ENCODE measurements around the gene DYRK3. TPM values are rescaled to one million over a fixed set of nuclear protein-coding genes. Genes with fewer than 3 reads are reported as not detected.

The DYRK3 gene
- total and polyA plus RNA-seq, 2 of the 13 experiments (the other 11 are each of a cell fraction or from before 2014, with no cell fraction given): 0.48 to 2.8 TPM

DNA sequence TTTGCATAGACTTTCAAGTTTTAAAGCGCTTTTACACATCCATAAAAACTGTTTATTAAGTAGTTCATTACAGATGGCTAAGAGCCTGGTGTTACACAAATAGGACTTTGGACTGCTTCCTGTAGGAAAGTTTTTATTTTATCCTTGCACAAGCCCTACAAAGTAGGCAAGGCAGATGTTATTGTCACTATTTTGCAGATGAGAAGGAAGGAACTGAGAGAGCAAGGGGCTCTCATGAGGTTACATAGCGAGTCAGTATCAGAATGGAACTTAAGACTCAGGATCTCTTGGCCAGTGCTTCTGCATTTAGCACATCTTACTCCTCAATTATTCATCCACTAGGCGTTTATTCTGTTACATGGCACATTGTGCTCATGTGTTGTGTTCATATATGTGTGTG, 46.8 kb downstream of the DYRK3 start (continued):
- TF ChIP-seq ELF3 (CRISPR knock-in tag; IDR thresholded peaks at IDR 0.05): 0 out of 2 replicates have a peak, but pooled peaks have one; percentile 23
- TF ChIP-seq STAT5B (CRISPR knock-in tag; IDR thresholded peaks at IDR 0.05): no peak
- no peak for TF ChIP-seq FOXK1 (CRISPR knock-in tag; IDR thresholded peaks at IDR 0.05; ENCODE audit: borderline replicate concordance, low read depth)

DNA sequence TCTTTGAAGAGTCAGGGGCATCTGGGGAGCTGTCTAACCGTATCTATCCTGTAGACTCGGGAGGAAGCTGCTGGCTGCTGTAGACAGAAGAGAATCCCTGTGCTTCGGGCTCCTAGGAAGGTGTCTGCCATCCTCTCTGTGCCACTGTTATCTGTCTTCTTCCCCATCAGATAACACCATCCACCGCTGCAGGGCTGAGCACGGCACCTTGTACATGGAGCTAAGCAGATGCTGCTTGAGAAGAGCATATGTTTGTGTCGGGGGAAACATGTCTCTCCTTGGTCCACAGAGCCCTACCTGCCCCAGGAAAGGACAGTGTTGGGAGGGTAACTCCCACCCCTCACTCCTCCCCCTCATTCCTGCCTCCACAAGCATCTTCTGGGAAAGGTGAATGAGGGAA, 48.0 kb downstream of the DYRK3 start:
- CTCF ChIA-PET (ENCODE audit: low intra/inter-chr PET ratio, low total read pairs): no interaction called here
- in situ Hi-C loops (cut with HindIII; ENCODE audit: extremely low pct_ligation_motif_present, low pct_unique_long_range_greater_than_20kb): no loop called here

More for the DNA sequence above, 48.0 kb downstream of the DYRK3 start:
- Histone ChIP-seq H4K20me1 (ENCODE audit: insufficient read depth, low read length) (peaks cover 22% of the 10 kb centered on the region; the same call in 1 of the 2 replicates), H2AFZ (ENCODE audit: low read length) (no peak overlapping the region), H3K36me3 (replicated peaks in 1 of 2; ENCODE audit: control insufficient read depth in 1 of 2, insufficient read depth in 2 of 2, low read length in 2 of 2) (no peaks in the 10 kb centered on the region), H3K4me1 (ENCODE audit: insufficient read depth, low read length) (peaks cover 69% of the 10 kb centered on the region), H3K4me2 (ENCODE audit: low read depth, low read length) (peak overlapping the region; percentile 97; the same call in 1 of the 2 replicates), H3K27me3 (ENCODE audit: control insufficient read depth in 1 of 2, insufficient read depth in 2 of 2, low read length in 2 of 2) (peaks cover 3 to 15% of the 10 kb centered on the region in 2 experiments; a peak in 3 of 5 replicates), H3K9me3 (ENCODE audit: low read length) (no peaks in the 10 kb centered on the region), H3K4me3 (replicated peaks in 1 of 3; ENCODE audit: insufficient read depth in 1 of 3, low read depth in 2 of 3, low read length in 3 of 3) (no peak overlapping the region), H3K27ac (ENCODE audit: extremely low read length, insufficient read depth, low read length) (no peak overlapping the region), H3K79me2 (ENCODE audit: insufficient read depth, low read length) (peaks cover 25% of the 10 kb centered on the region), H3K9ac (ENCODE audit: insufficient read depth, low read depth, low read length) (no peak overlapping the region)
- DNase-seq (ENCODE audit: low spot score) (no peak), FAIRE-seq (no peak), ATAC-seq (no peak)
- no peak for TF ChIP-seq CBX2 (IDR thresholded peaks at IDR 0.05; ENCODE audit: low read depth, low read length)
- no peak for TF ChIP-seq CBX2 (CRISPR knock-in tag; IDR thresholded peaks at IDR 0.05; ENCODE audit: low read depth)
- no peak for TF ChIP-seq ZNF44 (CRISPR knock-in tag; IDR thresholded peaks at IDR 0.05)
- no peak for TF ChIP-seq ZNF737 (CRISPR knock-in tag; IDR thresholded peaks at IDR 0.05; ENCODE audit: borderline replicate concordance)
- TF ChIP-seq SP1 (IDR thresholded peaks at IDR 0.05): no peak
- TF ChIP-seq SP1 (CRISPR knock-in tag; IDR thresholded peaks at IDR 0.05): no peak
- no peak for TF ChIP-seq ARNT2 (CRISPR knock-in tag; IDR thresholded peaks at IDR 0.05; ENCODE audit: low read depth)
- TF ChIP-seq ZNF569 (CRISPR knock-in tag; IDR thresholded peaks at IDR 0.05; ENCODE audit: borderline replicate concordance): no peak
- TF ChIP-seq, protein P1, sequence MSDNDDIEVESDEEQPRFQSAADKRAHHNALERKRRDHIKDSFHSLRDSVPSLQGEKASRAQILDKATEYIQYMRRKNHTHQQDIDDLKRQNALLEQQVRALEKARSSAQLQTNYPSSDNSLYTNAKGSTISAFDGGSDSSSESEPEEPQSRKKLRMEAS (IDR thresholded peaks at IDR 0.05): no peak
- no peak for TF ChIP-seq ZNF773 (CRISPR knock-in tag; IDR thresholded peaks at IDR 0.05; ENCODE audit: borderline replicate concordance)
- TF ChIP-seq, protein P2, sequence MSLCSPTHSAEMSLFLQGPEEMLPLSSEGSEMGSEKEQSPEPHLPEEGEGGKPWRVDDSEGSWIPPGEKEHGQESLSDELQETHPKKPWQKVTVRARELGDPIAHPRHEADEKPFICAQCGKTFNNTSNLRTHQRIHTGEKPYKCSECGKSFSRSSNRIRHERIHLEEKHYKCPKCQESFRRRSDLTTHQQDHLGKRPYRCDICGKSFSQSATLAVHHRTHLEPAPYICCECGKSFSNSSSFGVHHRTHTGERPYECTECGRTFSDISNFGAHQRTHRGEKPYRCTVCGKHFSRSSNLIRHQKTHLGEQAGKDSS (CRISPR knock-in tag; IDR thresholded peaks at IDR 0.05; ENCODE audit: borderline replicate concordance, low read depth): no peak
- no peak for TF ChIP-seq SP5 (CRISPR knock-in tag; IDR thresholded peaks at IDR 0.05; ENCODE audit: borderline replicate concordance, low read depth)
- no peak for TF ChIP-seq KLF11 (CRISPR knock-in tag; IDR thresholded peaks at IDR 0.05)
- TF ChIP-seq, protein P3, sequence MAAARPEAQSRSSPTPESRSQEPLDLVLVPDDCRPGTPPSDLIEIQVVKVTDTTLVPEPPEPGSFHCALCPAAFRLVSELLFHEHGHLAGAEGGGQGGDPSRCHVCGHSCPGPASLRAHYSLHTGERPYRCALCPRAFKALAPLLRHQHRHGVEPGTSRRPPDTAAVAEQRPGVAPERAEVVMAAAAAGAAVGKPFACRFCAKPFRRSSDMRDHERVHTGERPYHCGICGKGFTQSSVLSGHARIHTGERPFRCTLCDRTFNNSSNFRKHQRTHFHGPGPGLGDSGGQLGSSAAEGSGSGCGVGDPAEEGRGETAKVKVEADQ (CRISPR knock-in tag; IDR thresholded peaks at IDR 0.05; ENCODE audit: borderline replicate concordance): no peak
- no peak for TF ChIP-seq IRF2 (CRISPR knock-in tag; IDR thresholded peaks at IDR 0.05)
- no TSS peak for BruUV-seq (replicated peaks)
- 0% methylated on average over 1 of the region's 6 CpGs for WGBS (ENCODE audit: low lambda C conversion rate)
- intact Hi-C loops (cut with micrococcal nuclease; ENCODE audit: unreplicated experiment): loop anchor here (5.0 kb wide), 1 partner anchor 71 kb away; the partner anchor contains the start of gene EIF2D
- POLR2A ChIA-PET: interaction anchor here (1.2 kb wide), 1 partner anchor 9 kb away, joined by 3 read pairs; no protein-coding TSS in a partner anchor
